ENCODE data around the gene FOXJ1. TPM values are rescaled to one million over a fixed set of nuclear protein-coding genes. Genes with fewer than 3 reads are reported as not detected.
"Not testable (repeated sequence)": the region's sequence is repeated elsewhere in the genome, so short reads cannot be mapped to it uniquely, and the experiment has no call there.

Gene FOXJ1, protein sequence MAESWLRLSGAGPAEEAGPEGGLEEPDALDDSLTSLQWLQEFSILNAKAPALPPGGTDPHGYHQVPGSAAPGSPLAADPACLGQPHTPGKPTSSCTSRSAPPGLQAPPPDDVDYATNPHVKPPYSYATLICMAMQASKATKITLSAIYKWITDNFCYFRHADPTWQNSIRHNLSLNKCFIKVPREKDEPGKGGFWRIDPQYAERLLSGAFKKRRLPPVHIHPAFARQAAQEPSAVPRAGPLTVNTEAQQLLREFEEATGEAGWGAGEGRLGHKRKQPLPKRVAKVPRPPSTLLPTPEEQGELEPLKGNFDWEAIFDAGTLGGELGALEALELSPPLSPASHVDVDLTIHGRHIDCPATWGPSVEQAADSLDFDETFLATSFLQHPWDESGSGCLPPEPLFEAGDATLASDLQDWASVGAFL
- under 1 TPM in 2 of 4 donors, not detected in 2; 0.19 to 0.57 TPM for total RNA-seq

DNA sequence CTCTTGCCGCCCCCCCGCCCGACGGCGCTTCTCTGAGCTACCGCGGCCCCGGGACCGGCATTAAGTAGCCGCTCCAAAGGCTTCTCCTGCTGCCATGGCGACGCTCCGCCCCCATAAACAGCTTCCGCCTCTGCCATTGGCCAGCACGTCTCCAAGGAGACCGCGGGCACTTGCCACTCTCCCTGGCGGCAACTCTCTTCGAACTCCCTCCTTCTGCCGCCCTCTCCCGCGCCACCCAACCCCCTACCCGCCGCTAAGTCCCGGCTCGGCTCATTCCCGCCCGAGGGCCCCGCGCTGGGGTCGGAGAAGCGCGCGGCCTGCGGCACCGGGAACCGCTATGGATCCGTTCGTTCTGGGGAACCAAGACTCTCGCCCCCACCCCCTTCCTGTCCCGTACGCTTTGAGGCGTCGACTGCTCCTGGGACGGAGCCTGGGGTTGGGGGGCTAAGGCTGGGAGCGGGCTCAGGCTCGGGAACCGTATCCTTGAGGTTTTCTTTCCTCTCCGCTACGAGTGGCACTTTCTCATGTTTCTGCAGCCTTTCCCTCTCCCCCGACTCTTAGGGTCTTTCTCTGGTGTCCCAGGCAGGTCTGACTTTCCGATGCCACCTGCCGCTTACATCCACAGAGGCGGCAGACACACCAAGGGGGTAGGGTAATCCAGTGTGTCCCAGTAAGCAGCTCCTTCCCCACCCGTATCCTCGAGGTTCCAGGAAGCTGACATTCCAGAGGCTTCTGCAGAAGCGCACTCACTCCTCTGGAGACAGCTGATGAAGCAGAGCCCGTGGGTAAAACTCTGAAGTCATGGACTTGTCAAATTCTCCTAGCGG is at the start of gene FOXJ1:
Gene FOXJ1, minus strand, starts transcription at position 34 of the 827 bp plus-strand sequence. CDS start 850 bp downstream, outside the sequence.
- no peaks in the 10 kb centered on the region for H3K36me3 ChIP-seq
- no peaks in the 10 kb centered on the region for H3K9me3 ChIP-seq
- intact Hi-C loops (cut with DNase I), result no loop called here
- no peak for TF ChIP-seq POLR2A (IDR thresholded peaks at IDR 0.05)
- TF ChIP-seq, protein P1, sequence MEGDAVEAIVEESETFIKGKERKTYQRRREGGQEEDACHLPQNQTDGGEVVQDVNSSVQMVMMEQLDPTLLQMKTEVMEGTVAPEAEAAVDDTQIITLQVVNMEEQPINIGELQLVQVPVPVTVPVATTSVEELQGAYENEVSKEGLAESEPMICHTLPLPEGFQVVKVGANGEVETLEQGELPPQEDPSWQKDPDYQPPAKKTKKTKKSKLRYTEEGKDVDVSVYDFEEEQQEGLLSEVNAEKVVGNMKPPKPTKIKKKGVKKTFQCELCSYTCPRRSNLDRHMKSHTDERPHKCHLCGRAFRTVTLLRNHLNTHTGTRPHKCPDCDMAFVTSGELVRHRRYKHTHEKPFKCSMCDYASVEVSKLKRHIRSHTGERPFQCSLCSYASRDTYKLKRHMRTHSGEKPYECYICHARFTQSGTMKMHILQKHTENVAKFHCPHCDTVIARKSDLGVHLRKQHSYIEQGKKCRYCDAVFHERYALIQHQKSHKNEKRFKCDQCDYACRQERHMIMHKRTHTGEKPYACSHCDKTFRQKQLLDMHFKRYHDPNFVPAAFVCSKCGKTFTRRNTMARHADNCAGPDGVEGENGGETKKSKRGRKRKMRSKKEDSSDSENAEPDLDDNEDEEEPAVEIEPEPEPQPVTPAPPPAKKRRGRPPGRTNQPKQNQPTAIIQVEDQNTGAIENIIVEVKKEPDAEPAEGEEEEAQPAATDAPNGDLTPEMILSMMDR (IDR thresholded peaks at IDR 0.05), result no peak
- H3K4me1 ChIP-seq, result peaks cover 20 to 71% (median 27%) of the 10 kb centered on the region in 3 donors
- no peak for DNase-seq
- WGBS, 2 donors, result 11 to 23% methylated on average over 15 to 34 of the region's 59 CpGs
- H3K27ac ChIP-seq, result no peak within 1 kb of the TSS
- peak within 1 kb of the TSS; percentile 26 to 71 (median 48) for H3K4me3 ChIP-seq
- H3K27me3 ChIP-seq, result peaks cover 8 to 55% (median 13%) of the 10 kb centered on the region in 4 donors

DNA sequence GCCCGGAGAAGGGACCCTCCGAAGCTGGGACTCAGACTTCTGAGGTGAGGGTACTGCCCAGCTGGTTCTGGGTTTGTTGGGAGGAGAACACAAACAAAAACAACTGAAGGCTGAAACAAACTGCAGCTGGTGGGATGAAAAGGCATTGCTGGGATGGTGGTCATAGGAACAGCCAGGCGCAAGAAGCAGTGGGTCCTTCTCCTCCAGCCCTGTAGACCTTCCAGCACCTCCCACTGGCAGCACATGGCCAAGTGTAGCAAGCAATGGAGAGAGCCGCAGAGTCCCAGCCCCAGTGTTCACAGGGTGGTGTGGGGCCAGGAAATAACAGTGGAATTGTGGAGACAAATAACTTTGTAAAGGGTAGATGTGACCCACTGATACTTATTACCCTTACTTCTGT is 48.7 kb upstream of the FOXJ1 start:
- Histone ChIP-seq H3K36me3 (no peaks in the 10 kb centered on the region), H3K9me3 (no peaks in the 10 kb centered on the region), H3K4me1 (no peaks in the 10 kb centered on the region), H3K4me3 (no peak overlapping the region), H3K27me3 (peaks cover 0 to 18% (median 0%) of the 10 kb centered on the region in 4 donors), H3K27ac (no peak overlapping the region)
- DNase-seq, result no peak
- intact Hi-C loops (cut with DNase I), result no loop called here
- 82 to 88% methylated on average over 4 of the region's 4 CpGs for WGBS, 2 donors
- TF ChIP-seq, protein P1 (IDR thresholded peaks at IDR 0.05), result no peak
- TF ChIP-seq POLR2A (IDR thresholded peaks at IDR 0.05), result no peak

DNA sequence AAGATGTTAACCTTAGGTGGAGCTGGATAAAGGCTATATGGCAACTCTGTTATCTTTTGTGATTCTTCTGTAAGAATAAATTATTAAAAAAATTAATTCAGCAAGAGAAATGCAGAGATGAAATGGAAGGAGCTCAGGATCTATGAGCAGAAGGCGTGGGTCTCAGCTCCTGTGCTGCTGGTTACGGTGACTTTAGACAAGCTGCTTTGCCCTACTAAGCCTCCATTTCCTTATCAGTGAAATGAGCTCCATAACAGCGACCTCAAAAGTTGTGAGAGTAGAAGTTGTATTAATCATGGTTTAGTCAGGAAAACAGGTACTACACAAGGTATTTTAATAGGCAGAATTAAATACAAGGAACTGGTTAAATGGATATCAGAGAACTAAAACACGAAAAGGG is 48.2 kb upstream of the FOXJ1 start:
- H3K4me1 ChIP-seq, result no peaks in the 10 kb centered on the region
- no peak overlapping the region for H3K27ac ChIP-seq
- WGBS, 2 donors, result 66 to 77% methylated on average over 4 of the region's 4 CpGs
- TF ChIP-seq POLR2A (IDR thresholded peaks at IDR 0.05), result no peak
- TF ChIP-seq, protein P1 (IDR thresholded peaks at IDR 0.05), result no peak
- H3K27me3 ChIP-seq, result peaks cover 0 to 18% (median 0%) of the 10 kb centered on the region in 4 donors
- no peaks in the 10 kb centered on the region for H3K36me3 ChIP-seq
- H3K4me3 ChIP-seq, result no peak overlapping the region
- DNase-seq, result no peak
- H3K9me3 ChIP-seq, result no peaks in the 10 kb centered on the region
- intact Hi-C loops (cut with DNase I), result no loop called here

- no peaks in the 10 kb centered on the region for H3K9me3 ChIP-seq
- WGBS, 2 donors, result 70 to 81% methylated on average over 4 of the region's 4 CpGs
- no peak for DNase-seq
- no peak overlapping the region for H3K4me3 ChIP-seq
- H3K4me1 ChIP-seq, result no peaks in the 10 kb centered on the region
- H3K27me3 ChIP-seq, result peaks cover 0 to 18% (median 0%) of the 10 kb centered on the region in 4 donors
- no peak overlapping the region for H3K27ac ChIP-seq
- no peak for TF ChIP-seq POLR2A (IDR thresholded peaks at IDR 0.05)
- TF ChIP-seq, protein P1 (IDR thresholded peaks at IDR 0.05), result no peak
- H3K36me3 ChIP-seq, result no peaks in the 10 kb centered on the region
- intact Hi-C loops (cut with DNase I), result no loop called here
Observed at GRCh38 chr17:76188213-76189016, 47.4 kb upstream of the FOXJ1 start.

- intact Hi-C loops (cut with DNase I); DNase-seq: not testable (repeated sequence)
- WGBS, 2 donors, result 93 to 97% methylated on average over 2 of the region's 2 CpGs
Observed at GRCh38 chr17:76186774-76187173, 45.7 kb upstream of the FOXJ1 start.

More at GRCh38 chr17:76186774-76187173, 45.7 kb upstream of the FOXJ1 start:
- not testable (repeated sequence) for H3K36me3 ChIP-seq, H3K27ac ChIP-seq, H3K4me1 ChIP-seq, H3K9me3 ChIP-seq, H3K4me3 ChIP-seq
- peaks cover 0 to 18% (median 0%) of the 10 kb centered on the region in 4 donors for H3K27me3 ChIP-seq
